Measurements from ENCODE around the gene P2RY12. TPM values are rescaled to one million over a fixed set of nuclear protein-coding genes. Genes with fewer than 3 reads are reported as not detected.

The P2RY12 gene
- total and polyA plus RNA-seq, 12 donors, result 0.37 to 13.2 (median 2.6) TPM

- H3K9me3 ChIP-seq (replicated peaks in 1 of 3), result no peaks in the 10 kb centered on the region
- peak in 3 of 7 donors; percentile 23 to 34 (median 30) for DNase-seq
- intact Hi-C loops (cut with DNase I), result loop anchor here in 1 of 2 donors (10.0 kb wide), 1 partner anchor 494 kb away; no protein-coding TSS in a partner anchor
- H3K4me3 ChIP-seq, result no peak overlapping the region
- 86 to 92% (median 88%) methylated on average over 5 of the region's 5 CpGs for WGBS, 4 donors
- TF ChIP-seq CTCF (IDR thresholded peaks at IDR 0.05) (no peak), POLR2A (IDR thresholded peaks at IDR 0.05) (no peak)
- no peaks in the 10 kb centered on the region for H3K27me3 ChIP-seq
- peaks cover 5 to 10% of the 10 kb centered on the region in 2 donors for H3K4me1 ChIP-seq (replicated peaks in 1 of 2)
- no peaks in the 10 kb centered on the region for H3K36me3 ChIP-seq (replicated peaks in 1 of 2)
- H3K27ac ChIP-seq, result no peak overlapping the region
Observed at GRCh38 chr3:151430821-151431484, 46.4 kb upstream of the P2RY12 start.

- peaks cover 0 to 4% of the 10 kb centered on the region in 2 donors for H3K4me1 ChIP-seq (replicated peaks in 1 of 2)
- no peaks in the 10 kb centered on the region for H3K9me3 ChIP-seq (replicated peaks in 1 of 3)
- intact Hi-C loops (cut with DNase I), result no loop called here
- H3K4me3 ChIP-seq, result no peak overlapping the region
- no peaks in the 10 kb centered on the region for H3K36me3 ChIP-seq (replicated peaks in 1 of 2)
- TF ChIP-seq POLR2A (IDR thresholded peaks at IDR 0.05) (no peak), CTCF (IDR thresholded peaks at IDR 0.05) (no peak)
- no peaks in the 10 kb centered on the region for H3K27me3 ChIP-seq
- WGBS, 4 donors, result 85 to 94% (median 91%) methylated on average over 2 of the region's 2 CpGs
- DNase-seq, result no peak
- H3K27ac ChIP-seq, result no peak overlapping the region
Observed at GRCh38 chr3:151428386-151428785, 43.8 kb upstream of the P2RY12 start.

- intact Hi-C loops (cut with DNase I), result no loop called here
- H3K9me3 ChIP-seq (replicated peaks in 1 of 3), result no peaks in the 10 kb centered on the region
- no peaks in the 10 kb centered on the region for H3K36me3 ChIP-seq (replicated peaks in 1 of 2)
- no peak overlapping the region for H3K4me3 ChIP-seq
- no peak for DNase-seq
- H3K4me1 ChIP-seq (replicated peaks in 1 of 2), result peaks cover 0 to 4% of the 10 kb centered on the region in 2 donors
- H3K27me3 ChIP-seq, result no peaks in the 10 kb centered on the region
- H3K27ac ChIP-seq, result no peak overlapping the region
- TF ChIP-seq CTCF (IDR thresholded peaks at IDR 0.05) (no peak), POLR2A (IDR thresholded peaks at IDR 0.05) (no peak)
Observed at GRCh38 chr3:151426341-151426657, 41.7 kb upstream of the P2RY12 start.

GRCh38 chr3:151425627-151426340 lies 41.2 kb upstream of the P2RY12 start:
- WGBS, 4 donors, result 56 to 69% (median 58%) methylated on average over 4 of the region's 4 CpGs
- peak in 3 of 6 experiments; percentile 7 to 35 (median 12) for TF ChIP-seq CTCF (IDR thresholded peaks at IDR 0.05)
- TF ChIP-seq POLR2A (IDR thresholded peaks at IDR 0.05), result no peak
- intact Hi-C loops (cut with DNase I), result no loop called here
- Histone ChIP-seq H3K4me3 (no peak overlapping the region), H3K27ac (peak overlapping the region in 1 of 5 donors; percentile 3), H3K9me3 (replicated peaks in 1 of 3) (no peaks in the 10 kb centered on the region), H3K27me3 (no peaks in the 10 kb centered on the region), H3K4me1 (replicated peaks in 1 of 2) (peaks cover 0 to 4% of the 10 kb centered on the region in 2 donors), H3K36me3 (replicated peaks in 1 of 2) (no peaks in the 10 kb centered on the region)
- no peak for DNase-seq
